ENCODE data around the gene SCG3.

- TF ChIP-seq CTCF (IDR thresholded peaks at IDR 0.05) (no peak), EP300 (IDR thresholded peaks at IDR 0.05) (no peak), POLR2A (IDR thresholded peaks at IDR 0.05) (no peak)
Measured at GRCh38 chr15:51724199-51724598, 42.9 kb downstream of the SCG3 start.
